Measurements from ENCODE around the gene ANP32E.

ANP32E gene

DNA sequence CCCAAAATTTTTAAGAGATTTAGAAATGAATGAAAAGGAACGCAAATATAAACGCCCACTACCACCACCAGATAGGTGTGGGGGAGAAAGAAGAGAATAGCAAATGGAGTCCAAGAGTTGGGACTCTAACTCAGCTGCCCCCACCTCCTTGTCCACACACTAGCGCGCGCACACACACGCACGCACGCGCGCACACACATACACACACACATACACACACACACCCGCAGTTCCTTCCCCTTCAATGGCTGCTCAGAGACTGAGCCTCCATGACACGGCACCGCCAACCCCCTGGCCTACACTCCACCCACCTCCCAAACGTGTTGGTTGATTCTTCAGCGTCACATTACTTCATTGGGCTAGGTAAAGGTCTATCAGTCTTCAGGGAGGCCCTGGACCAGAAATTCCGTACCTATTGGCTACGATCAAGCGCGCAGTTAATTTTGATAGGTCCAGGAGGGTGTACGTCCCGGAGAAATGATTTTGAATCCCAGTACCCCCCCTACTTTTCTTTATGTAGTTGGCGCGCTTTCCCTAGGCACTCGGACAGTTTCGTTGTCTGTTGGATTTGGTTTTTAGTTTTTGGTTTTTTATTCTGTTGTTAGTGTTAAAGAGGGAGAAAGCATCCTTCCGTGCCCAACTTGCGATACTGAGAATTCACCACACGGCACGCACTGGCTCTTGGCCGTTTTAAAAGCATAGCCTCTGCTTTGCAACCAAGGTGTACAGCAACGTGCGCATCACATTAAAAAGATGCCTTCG lies at the start of gene ANP32E:
ANP32E (minus strand) TSS at position 261 of the 762 bp plus-strand sequence. CDS start 326 bp downstream, outside the sequence.
- DNase-seq = peak; percentile 100

- DNase-seq = no peak
These were observed 47.3 kb upstream of the ANP32E start for GRCh38 chr1:150283260-150283659.

DNA sequence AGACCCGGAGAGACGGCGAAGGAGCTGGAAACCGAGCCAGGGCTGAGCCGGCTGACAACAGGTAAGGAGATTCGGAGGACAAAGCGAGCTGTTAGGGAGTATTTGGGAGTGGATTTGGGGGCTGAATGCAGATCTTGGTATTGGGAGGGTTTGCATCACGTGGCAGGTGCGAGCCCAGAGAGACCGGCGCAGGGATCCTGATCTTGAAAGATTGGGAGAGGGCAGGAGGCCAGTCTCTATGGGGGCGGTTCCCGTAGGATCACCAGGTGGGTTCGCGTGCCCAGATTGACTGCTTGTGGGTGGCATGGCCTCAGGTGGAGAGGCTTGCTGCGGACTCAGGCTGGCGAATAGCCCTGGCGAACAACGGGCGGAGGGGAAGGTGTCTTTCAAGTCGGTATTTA lies 46.6 kb upstream of the ANP32E start:
- no peak for DNase-seq

- peak; percentile 100 for DNase-seq
These were observed 46.0 kb upstream of the ANP32E start, which contains the start of gene CIART for GRCh38 chr1:150281758-150282557. Gene CIART (plus strand): TSS chr1:150282554. CDS start chr1:150283268, 714 bp downstream.

DNA sequence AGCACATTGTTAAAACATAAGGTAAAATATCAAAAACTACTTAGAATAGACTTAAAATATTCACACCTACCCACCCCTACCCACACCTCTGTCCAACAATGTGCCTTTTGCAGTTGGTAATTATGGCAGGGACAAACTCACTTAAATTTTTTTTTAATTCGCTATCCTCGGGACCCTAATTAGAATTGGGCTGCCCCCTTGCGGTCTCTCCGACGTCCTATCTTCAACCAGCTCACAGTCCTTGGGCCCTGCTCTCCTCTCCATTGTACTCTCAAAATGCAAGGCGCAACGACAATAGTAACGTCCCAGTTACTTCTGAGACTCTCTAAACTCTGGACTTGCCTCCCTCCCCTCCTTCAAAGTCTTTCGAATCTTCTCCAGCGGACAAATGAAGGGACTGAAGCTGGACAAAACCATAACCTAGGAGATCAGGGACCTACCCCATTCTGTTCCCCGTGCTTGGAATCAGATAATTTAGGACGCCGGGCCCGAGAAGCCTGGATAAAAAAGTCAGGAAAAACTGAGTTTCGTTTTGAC lies 45.4 kb upstream of the ANP32E start:
- DNase-seq = peak; percentile 76

GRCh38 chr1:150280138-150280707 lies 44.3 kb upstream of the ANP32E start:
- DNase-seq = no peak

DNA sequence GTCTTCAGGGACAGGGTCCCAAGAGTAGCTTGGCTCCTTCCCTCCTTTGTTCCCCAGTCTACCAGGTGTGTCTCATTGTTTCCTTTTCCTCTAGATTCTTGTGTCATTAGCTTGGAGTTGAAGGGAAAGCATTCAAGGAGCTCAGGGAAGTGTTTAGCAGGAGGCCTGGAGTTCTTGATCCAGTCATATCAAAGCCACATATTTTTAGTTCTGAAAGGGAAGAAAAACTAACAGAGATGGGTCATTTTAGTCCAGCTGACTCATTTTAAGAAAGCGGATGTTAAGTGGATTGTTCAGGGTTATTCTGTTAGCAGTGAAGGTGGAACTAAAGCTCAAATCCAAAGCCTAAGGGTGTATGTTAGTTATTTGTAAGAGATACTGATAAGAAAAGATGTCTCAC lies 37.4 kb upstream of the ANP32E start:
- DNase-seq = no peak

DNA sequence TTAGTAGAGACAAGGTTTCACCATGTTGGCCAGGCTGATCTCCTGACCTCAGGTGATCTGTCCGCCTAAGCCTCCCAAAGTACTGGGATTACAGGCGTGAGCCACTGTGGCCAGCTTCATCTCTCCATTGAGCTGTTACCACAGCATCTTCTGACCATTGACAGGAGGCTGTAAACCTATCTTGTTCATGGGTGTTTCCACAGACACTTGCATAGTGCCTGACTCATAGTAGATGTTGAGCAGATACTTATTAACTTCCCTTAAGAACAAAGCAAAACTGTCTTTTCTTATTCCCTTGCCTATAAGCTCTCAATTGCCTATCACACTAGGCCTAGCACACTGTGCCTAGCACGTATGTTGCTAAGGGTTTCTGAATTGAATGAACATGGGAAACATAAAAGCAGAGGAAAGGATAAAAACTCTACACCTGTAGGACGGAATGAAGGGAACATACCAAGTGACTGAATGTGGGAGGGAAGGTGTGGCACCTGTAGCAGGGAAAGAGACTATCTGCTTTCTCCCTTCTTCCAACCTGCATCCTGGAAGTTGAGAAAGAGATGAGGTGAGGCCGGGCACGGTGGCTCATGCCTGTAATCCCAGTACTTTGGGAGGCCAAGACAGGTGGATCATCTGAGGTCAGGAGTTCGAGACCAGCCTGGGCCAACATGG lies 35.5 kb upstream of the ANP32E start:
- no peak for DNase-seq

DNA sequence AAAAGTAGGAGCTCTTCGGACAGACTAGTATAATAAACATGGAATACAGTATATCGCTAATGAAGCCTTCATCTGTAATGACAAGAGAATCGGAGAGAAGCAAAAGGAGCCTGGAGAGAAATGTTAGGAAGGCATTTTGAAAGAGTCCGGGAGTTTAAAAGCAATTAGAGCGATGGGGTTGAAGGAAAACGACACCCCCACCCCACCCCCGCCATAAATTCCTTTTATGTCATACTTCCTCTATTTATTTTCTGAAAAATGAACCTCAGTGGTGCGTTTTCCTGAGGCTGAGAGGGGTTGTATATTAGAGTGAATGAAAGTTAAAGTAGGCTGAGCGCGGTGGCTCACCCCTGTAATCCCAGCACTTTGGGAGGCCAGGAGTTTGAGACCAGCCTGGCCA lies 33.5 kb upstream of the ANP32E start:
- no peak for DNase-seq

GRCh38 chr1:150268705-150269403 lies 32.9 kb upstream of the ANP32E start, which contains the start of gene APH1A:
Gene APH1A (minus strand): TSS chr1:150269016. CDS start chr1:150268810, 206 bp downstream.
- DNase-seq = peak; percentile 99

DNA sequence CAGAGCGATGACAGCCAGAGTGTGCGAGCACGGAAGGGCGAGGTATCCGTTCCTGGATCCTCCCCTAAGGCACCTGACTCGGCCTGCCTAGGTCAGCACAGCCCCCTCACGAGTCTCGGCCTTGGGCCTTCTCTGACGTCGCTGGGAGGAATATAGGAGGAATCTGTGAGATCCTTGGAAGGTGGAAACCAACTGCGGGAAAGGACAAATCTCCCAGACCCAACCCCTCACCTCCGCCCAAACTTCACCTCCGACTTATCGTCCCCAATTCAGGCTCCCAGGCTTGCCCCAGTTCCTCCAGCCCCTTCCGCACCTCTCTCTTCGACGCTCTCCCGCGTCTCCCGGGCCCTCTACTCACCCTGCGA lies 32.4 kb upstream of the ANP32E start:
- DNase-seq = no peak

DNA sequence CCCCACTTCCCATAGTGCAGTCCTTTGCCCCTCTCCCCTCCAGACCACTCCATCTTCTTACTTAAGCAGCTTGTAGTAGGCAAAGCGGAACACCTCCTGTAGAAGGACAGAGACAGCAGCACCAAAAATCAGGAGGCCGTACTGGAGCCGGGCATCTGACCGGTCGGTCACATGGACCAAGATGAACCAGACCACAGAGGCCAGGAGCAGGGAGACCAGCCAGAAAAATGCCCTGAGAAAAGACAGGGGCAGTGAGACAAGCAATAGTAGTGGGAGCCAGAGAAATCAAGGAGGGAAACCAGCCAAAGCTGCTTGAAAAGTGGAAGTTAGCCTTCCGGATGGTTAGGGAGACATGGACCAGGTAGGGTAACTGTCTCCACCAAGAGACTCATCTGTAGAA lies 32.0 kb upstream of the ANP32E start:
- no peak for DNase-seq

GRCh38 chr1:150263549-150263948 lies 27.6 kb upstream of the ANP32E start:
- no peak for DNase-seq

GRCh38 chr1:150262388-150263320 lies 26.7 kb upstream of the ANP32E start:
- DNase-seq = no peak

- DNase-seq = no peak
These were observed 25.5 kb upstream of the ANP32E start for GRCh38 chr1:150261367-150261766.

DNA sequence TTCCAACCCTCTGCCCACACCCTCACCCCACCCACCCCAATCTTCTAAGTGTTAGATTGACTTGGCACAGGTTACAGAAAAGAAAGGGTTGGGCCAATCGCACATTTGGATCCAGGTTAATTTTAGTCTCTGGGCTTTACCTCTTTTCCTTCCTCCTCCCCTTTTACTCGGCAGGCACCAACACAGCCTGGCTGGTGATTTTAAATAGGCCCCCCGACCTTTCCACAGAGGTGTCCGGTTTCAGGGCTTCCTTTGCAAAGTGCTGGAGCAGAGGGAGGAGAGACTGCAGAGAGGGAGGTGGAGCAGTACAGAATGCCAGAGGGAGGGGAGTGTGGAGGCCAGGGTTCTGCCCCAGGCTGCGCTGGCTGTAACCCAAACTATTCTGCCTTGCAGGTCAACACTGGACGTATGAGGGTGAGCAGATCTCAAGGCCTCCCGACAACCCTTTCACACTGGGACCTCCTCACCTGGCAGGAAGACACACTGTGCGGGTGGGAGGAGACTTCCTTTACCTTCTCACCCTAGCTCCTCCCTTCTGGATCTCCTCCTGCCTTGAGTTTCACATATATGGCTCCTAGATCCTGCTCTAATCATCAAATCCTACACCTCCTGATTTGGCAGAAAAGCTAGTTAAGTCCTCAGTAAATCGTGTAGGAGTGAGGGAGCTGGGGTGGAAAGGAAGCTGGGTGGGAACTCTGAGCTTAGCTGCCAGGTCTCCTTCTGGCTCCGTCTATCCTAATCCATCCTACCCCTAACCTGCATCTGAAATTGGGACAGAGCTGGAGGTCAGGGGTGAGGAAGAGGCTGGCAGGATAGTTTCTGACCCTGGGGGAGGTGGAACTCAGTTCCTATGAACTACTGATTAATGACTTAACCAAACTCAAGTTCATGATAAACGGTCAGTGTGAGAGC lies 24.1 kb upstream of the ANP32E start:
- no peak for DNase-seq

GRCh38 chr1:150259217-150259616 lies 23.3 kb upstream of the ANP32E start:
- DNase-seq = no peak

- no peak for DNase-seq
These were observed 22.0 kb upstream of the ANP32E start, which contains the start of gene CA14 for GRCh38 chr1:150257624-150258585. Gene CA14 (plus strand): TSS chr1:150257774. CDS start chr1:150258129, 355 bp downstream.
